Esophagus squamous epithelium (tissue), 4 donors: ENCODE measurements around the gene MED15.

ENCODE experiments used
- CTCF ChIP-seq, 6 experiments: fragments of 450-650 bp in 4 of 6; fragments of 200-600 bp in 2 of 6; sonication (generic) in 2 of 6; IDR thresholded peaks; one replicate each; pipeline ENCODE4 v1.5.1; 2016 to 2019; ENCODE audit warnings: antibody characterized with exemption in 6 of 6, mild to moderate bottlenecking in 4 of 6, moderate library complexity in 4 of 6
- POLR2A ChIP-seq, 4 donors: fragments of 450-650 bp; IDR thresholded peaks; one replicate each; pipeline ENCODE4 v1.6.1; 2017; ENCODE audit warnings: antibody characterized with exemption in 4 of 4, mild to moderate bottlenecking in 4 of 4, moderate library complexity in 3 of 4

GRCh38 chr22:20624161-20624616 is 116.8 kb downstream of the MED15 start:
- TF ChIP-seq POLR2A (IDR thresholded peaks at IDR 0.05) (no peak), CTCF (IDR thresholded peaks at IDR 0.05) (no peak)
